Stomach (tissue), 9 donors: Measurements from ENCODE around the gene COG4. TPM values are rescaled to one million over a fixed set of nuclear protein-coding genes. Genes with fewer than 3 reads are reported as not detected.

Experiments used
- DNase-seq, 2 donors: peaks; one replicate each; pipeline versions ENCODE4 v3.0.0 to v3.0.0-alpha.2; 2013 to 2019
- H3K27ac ChIP-seq, 5 donors: fragments of 200-600 bp in 4 of 5; sonication (generic) in 4 of 5; one replicate each; pipeline ENCODE4 v1.5.1; 2013 to 2019; ENCODE audit warnings: mild to moderate bottlenecking in 1 of 5, moderate library complexity in 1 of 5
- H3K27me3 ChIP-seq, 3 donors: fragments of 200-600 bp; sonication (generic); one replicate each; pipeline ENCODE4 v1.5.1; 2017 to 2019; ENCODE audit warnings: mixed run types in 1 of 3
- H3K36me3 ChIP-seq, 4 donors: fragments of 200-600 bp; sonication (generic); 1 replicate in 3 of 4; 2 replicates in 1 of 4; pipeline ENCODE4 v1.5.1; 2016 to 2019
- H3K4me1 ChIP-seq, 4 donors: fragments of 200-600 bp; sonication (generic); one replicate each; pipeline ENCODE4 v1.5.1; 2016 to 2019
- H3K4me3 ChIP-seq, 4 donors: fragments of 200-600 bp; sonication (generic) in 3 of 4; one replicate each; pipeline ENCODE4 v1.5.1; 2016 to 2019; ENCODE audit warnings: mild to moderate bottlenecking in 1 of 4
- H3K9me3 ChIP-seq, 4 donors: fragments of 200-600 bp; sonication (generic); one replicate each; pipeline ENCODE4 v1.5.1; 2016 to 2019
- EP300 ChIP-seq: sonication (generic); formaldehyde crosslinking; IDR thresholded peaks from one replicate; pipeline ENCODE4 v1.6.1; 2017; ENCODE audit warnings: antibody characterized with exemption
- POLR2A ChIP-seq, 4 donors: fragments of 450-650 bp; IDR thresholded peaks; one replicate each; pipeline ENCODE4 v1.6.1; 2016; ENCODE audit warnings: antibody characterized with exemption in 4 of 4, control low read depth in 2 of 4, mild to moderate bottlenecking in 1 of 4, moderate library complexity in 1 of 4
- POLR2AphosphoS5 ChIP-seq, 3 donors: sonication (generic); formaldehyde crosslinking; IDR thresholded peaks; one replicate each; pipeline ENCODE4 v1.6.1; 2016; ENCODE audit warnings: antibody characterized with exemption in 3 of 3
- WGBS, 5 donors: extraction: QIAGEN DNeasy Blood & Tissue Kit in 3 of 5; methylation state at CpG; one replicate each; pipeline versions ENCODE4 v1.1.5 to v1.1.7; 2013 to 2018; 5-methylcytosine and 5-hydroxymethylcytosine counted together
- intact Hi-C: fragments of 100-400 bp; cut with DNase I; formaldehyde crosslinking; loops from one replicate; pipeline ENCODE4 v1.15.1; 2023; ENCODE audit warnings: low total_unique reads
- polyA plus RNA-seq, 3 donors: library from polyadenylated mRNA; stranded (reverse); fragments of 200-250 nt; gene quantifications; one replicate each; pipeline ENCODE4 v1.2.3, GENCODE V29; 2013
- total RNA-seq, 5 donors: library from RNA; depleted of rRNA; stranded (reverse); fragments of >200 nt; gene quantifications; one replicate each; pipeline versions ENCODE4 v1.1.0 to v1.2.3, GENCODE V29; 2014 to 2016
- TF ChIP-seq, protein P1 (sequence below), 7 experiments: fragments of 450-650 bp in 4 of 7; fragments of 200-600 bp in 3 of 7; sonication (generic) in 3 of 7; IDR thresholded peaks; one replicate each; pipeline ENCODE4 v1.5.1; 2016 to 2019; ENCODE audit warnings: antibody characterized with exemption in 7 of 7, control low read depth in 2 of 7, mild to moderate bottlenecking in 1 of 7
- donor health status: healthy with polysubstance abuse.
- donor health status: Bipolar disorder and iron deficiency.
- donor health status: healthy.

COG4 gene
- total and polyA plus RNA-seq, 8 donors: 10.7 to 127 (median 37.4) TPM

DNA sequence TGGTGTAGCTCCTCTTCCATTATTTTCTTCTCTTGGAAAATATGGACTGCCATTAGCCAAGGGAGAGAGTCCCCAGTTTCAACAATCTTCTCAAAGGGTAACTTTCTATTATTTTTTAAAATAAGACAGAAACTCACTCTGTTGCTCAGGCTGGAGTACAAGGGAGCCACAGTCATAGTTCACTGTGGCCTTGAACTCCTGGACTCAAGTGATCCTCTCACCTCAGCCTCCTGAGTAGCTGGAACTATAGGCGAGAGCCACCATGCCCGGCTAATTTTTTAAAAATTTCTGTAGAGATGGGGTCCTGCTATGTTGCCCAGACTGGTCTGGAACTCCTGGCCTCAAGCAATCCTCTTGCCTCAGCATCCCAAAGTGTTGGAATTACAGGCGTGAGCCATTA is 13.1 kb downstream of the COG4 start:
- Histone ChIP-seq H3K4me3 (no peak overlapping the region), H3K4me1 (no peaks in the 10 kb centered on the region), H3K36me3 (peaks cover 67 to 100% (median 98%) of the 10 kb centered on the region in 4 donors), H3K27ac (no peak overlapping the region), H3K9me3 (no peaks in the 10 kb centered on the region), H3K27me3 (no peaks in the 10 kb centered on the region)
- DNase-seq: no peak
- intact Hi-C loops: no loop called here
- WGBS, 5 donors: 94 to 100% (median 95%) methylated on average over 3 of the region's 3 CpGs
- TF ChIP-seq POLR2AphosphoS5 (IDR thresholded peaks at IDR 0.05) (no peak), POLR2A (IDR thresholded peaks at IDR 0.05) (no peak), EP300 (no peak)
- TF ChIP-seq, protein P1, sequence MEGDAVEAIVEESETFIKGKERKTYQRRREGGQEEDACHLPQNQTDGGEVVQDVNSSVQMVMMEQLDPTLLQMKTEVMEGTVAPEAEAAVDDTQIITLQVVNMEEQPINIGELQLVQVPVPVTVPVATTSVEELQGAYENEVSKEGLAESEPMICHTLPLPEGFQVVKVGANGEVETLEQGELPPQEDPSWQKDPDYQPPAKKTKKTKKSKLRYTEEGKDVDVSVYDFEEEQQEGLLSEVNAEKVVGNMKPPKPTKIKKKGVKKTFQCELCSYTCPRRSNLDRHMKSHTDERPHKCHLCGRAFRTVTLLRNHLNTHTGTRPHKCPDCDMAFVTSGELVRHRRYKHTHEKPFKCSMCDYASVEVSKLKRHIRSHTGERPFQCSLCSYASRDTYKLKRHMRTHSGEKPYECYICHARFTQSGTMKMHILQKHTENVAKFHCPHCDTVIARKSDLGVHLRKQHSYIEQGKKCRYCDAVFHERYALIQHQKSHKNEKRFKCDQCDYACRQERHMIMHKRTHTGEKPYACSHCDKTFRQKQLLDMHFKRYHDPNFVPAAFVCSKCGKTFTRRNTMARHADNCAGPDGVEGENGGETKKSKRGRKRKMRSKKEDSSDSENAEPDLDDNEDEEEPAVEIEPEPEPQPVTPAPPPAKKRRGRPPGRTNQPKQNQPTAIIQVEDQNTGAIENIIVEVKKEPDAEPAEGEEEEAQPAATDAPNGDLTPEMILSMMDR (IDR thresholded peaks at IDR 0.05): no peak

DNA sequence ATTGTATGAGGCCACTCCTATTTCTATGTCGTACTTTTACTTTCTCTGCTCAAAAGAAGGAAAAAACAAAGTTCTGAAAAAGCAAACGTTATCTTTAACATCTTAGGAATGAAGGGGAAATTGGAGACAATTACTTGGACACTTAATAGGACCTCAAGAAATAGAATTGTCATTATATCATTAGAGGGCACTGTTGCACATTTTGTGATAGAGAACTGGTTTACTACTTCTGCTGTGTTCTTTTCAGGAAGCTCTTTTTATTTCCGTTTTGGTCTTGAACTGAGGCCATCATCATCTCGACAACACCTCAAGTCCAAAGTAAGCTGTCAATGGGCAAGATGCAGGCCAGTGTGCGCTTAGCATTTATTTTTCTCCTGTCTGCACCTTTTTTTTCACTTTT is 14.6 kb downstream of the COG4 start:
- WGBS, 5 donors: 57 to 72% (median 70%) methylated on average over 5 of the region's 5 CpGs
- Histone ChIP-seq H3K4me3 (no peak overlapping the region), H3K27ac (no peak overlapping the region), H3K36me3 (peaks cover 57 to 99% (median 97%) of the 10 kb centered on the region in 4 donors), H3K27me3 (no peaks in the 10 kb centered on the region), H3K4me1 (no peaks in the 10 kb centered on the region), H3K9me3 (no peaks in the 10 kb centered on the region)
- intact Hi-C loops: no loop called here
- DNase-seq: no peak
- no peak for TF ChIP-seq POLR2A (IDR thresholded peaks at IDR 0.05)
- TF ChIP-seq POLR2AphosphoS5 (IDR thresholded peaks at IDR 0.05): no peak
- TF ChIP-seq, protein P1 (IDR thresholded peaks at IDR 0.05): no peak
- no peak for TF ChIP-seq EP300

DNA sequence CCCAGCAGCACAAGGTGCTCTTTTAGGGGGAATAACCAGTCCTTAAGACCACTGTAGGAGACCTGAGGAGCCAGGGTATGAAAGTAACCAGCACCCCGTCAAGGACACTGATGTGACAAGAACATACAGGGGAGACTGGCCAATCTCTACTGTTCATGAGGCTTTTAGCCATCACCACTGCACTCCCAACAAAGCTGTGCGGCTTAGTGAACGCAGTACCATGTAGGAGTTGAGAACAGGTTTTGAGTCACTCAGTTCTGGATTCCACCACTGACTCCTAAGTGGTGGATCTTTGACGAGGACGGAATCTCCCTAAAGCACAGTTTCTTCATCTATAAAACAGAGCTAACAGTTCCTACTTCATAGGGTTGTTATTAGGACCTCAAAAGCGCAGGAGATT is 26.8 kb downstream of the COG4 start:
- TF ChIP-seq, protein P1 (IDR thresholded peaks at IDR 0.05): no peak
- TF ChIP-seq POLR2A (IDR thresholded peaks at IDR 0.05) (no peak), POLR2AphosphoS5 (IDR thresholded peaks at IDR 0.05) (no peak), EP300 (no peak)
- no peak overlapping the region for H3K4me3 ChIP-seq
- H3K9me3 ChIP-seq: no peaks in the 10 kb centered on the region
- intact Hi-C loops: no loop called here
- H3K36me3 ChIP-seq: peaks cover 38 to 100% (median 96%) of the 10 kb centered on the region in 4 donors
- H3K4me1 ChIP-seq: no peaks in the 10 kb centered on the region
- WGBS, 5 donors: 92 to 97% (median 94%) methylated on average over 6 of the region's 6 CpGs
- no peak overlapping the region for H3K27ac ChIP-seq
- no peaks in the 10 kb centered on the region for H3K27me3 ChIP-seq
- no peak for DNase-seq

DNA sequence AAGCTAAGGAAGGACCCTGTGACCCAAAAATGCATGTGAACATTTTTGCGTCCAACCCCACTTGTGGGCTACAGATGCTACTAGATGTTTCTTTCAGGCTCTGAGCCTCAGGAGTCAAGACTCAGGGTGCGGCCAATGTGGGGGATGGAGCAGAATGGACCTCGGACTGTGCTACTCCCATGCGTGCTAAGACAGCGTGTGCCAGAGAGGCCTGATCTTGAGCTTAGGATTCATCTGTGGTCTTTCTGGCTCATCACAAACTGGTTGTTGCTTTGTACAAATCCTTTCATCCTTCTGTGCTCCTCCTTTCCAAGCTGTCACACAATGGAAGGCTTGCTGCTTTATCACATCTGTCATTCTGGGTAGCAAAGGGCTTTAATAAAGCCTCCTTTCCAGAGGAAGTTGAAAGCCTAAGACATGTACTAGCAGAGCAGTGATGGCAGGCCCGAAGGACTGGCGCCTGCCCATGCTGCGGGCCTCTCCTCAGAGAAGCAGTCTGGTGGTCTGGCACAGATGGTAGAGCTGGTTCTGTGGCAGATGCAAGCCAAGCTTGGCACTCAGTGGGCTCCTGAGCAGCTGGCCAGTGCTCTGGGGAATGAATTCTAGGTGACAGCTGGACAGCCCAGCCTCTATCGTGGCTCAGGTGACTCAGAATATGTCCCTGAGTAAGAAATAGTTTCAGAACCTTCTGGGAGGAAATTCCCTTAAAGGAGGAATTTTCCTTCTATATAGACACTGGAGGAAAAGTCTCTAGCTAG is 27.8 kb downstream of the COG4 start:
- Histone ChIP-seq H3K9me3 (no peaks in the 10 kb centered on the region), H3K4me1 (no peaks in the 10 kb centered on the region), H3K27ac (no peak overlapping the region), H3K27me3 (no peaks in the 10 kb centered on the region), H3K4me3 (no peak overlapping the region), H3K36me3 (peaks cover 38 to 98% (median 97%) of the 10 kb centered on the region in 4 donors)
- TF ChIP-seq POLR2A (IDR thresholded peaks at IDR 0.05) (no peak), EP300 (no peak), POLR2AphosphoS5 (IDR thresholded peaks at IDR 0.05) (no peak)
- TF ChIP-seq, protein P1 (IDR thresholded peaks at IDR 0.05): no peak
- intact Hi-C loops: no loop called here
- 94 to 96% (median 95%) methylated on average over 8 to 9 of the region's 9 CpGs for WGBS, 5 donors
- no peak for DNase-seq
